Breast epithelium (tissue), 4 donors: ENCODE data around the gene BTBD1. TPM values are rescaled to one million over a fixed set of nuclear protein-coding genes. Genes with fewer than 3 reads are reported as not detected.

Experiments used
- DNase-seq, 2 donors: peaks; one replicate each; pipeline ENCODE4 v3.0.0-alpha.2; 2019; ENCODE audit warnings: low spot score in 2 of 2
- H3K27ac ChIP-seq, 2 donors: fragments of 200-600 bp; sonication (generic) in 1 of 2; one replicate each; pipeline ENCODE4 v1.5.1; 2016 to 2019; ENCODE audit warnings: mild to moderate bottlenecking in 1 of 2
- H3K27me3 ChIP-seq, 2 donors: fragments of 200-600 bp; sonication (generic) in 1 of 2; one replicate each; pipeline versions ENCODE4 v1.5.1 to v1.6.0; 2017 to 2019; ENCODE audit warnings: control low read depth in 1 of 2, mild to moderate bottlenecking in 1 of 2
- H3K36me3 ChIP-seq: fragments of 200-600 bp; one replicate; pipeline ENCODE4 v1.5.1; 2019
- H3K4me1 ChIP-seq, 2 donors: fragments of 200-600 bp; sonication (generic); one replicate each; pipeline ENCODE4 v1.5.1; 2016 to 2019; ENCODE audit warnings: control low read depth in 1 of 2
- H3K4me3 ChIP-seq, 3 donors: fragments of 200-600 bp; sonication (generic); 1 replicate in 2 of 3; 2 replicates in 1 of 3; pipeline ENCODE4 v1.5.1; 2016 to 2019; ENCODE audit warnings: mild to moderate bottlenecking in 3 of 3, moderate library complexity in 2 of 3
- H3K9me3 ChIP-seq, 2 donors: fragments of 200-600 bp; sonication (generic) in 1 of 2; one replicate each; pipeline ENCODE4 v1.5.1; 2016 to 2019; ENCODE audit warnings: control low read depth in 1 of 2
- CTCF ChIP-seq, 3 donors: fragments of 450-650 bp; IDR thresholded peaks; one replicate each; pipeline ENCODE4 v1.5.1; 2016 to 2017; ENCODE audit warnings: antibody characterized with exemption in 3 of 3, mild to moderate bottlenecking in 3 of 3, moderate library complexity in 3 of 3
- POLR2A ChIP-seq: fragments of 450-650 bp; IDR thresholded peaks from one replicate; pipeline ENCODE4 v1.6.1; 2016; ENCODE audit warnings: antibody characterized with exemption, mild to moderate bottlenecking, moderate library complexity
- POLR2AphosphoS5 ChIP-seq, 3 donors: sonication (generic); formaldehyde crosslinking; IDR thresholded peaks; one replicate each; pipeline ENCODE4 v1.6.1; 2017; ENCODE audit warnings: antibody characterized with exemption in 3 of 3
- intact Hi-C: fragments of 100-400 bp; cut with DNase I; formaldehyde crosslinking; loops from one replicate; pipeline ENCODE4 v1.15.1; 2023; ENCODE audit warnings: low total_unique reads
- total RNA-seq, 3 donors: library from RNA; depleted of rRNA; stranded (reverse); fragments of >200 nt; gene quantifications; one replicate each; pipeline ENCODE4 v1.1.0, GENCODE V29; 2016

Gene BTBD1
- total RNA-seq, 3 donors from 2014 or later, result 71.1 to 88.8 (median 87.5) TPM

GRCh38 chr15:83030021-83030420, 37.0 kb downstream of the BTBD1 start:
- TF ChIP-seq CTCF (IDR thresholded peaks at IDR 0.05) (no peak), POLR2AphosphoS5 (IDR thresholded peaks at IDR 0.05) (no peak), POLR2A (no peak)
- Histone ChIP-seq H3K36me3 (no peaks in the 10 kb centered on the region), H3K4me1 (no peaks in the 10 kb centered on the region), H3K27ac (no peak overlapping the region), H3K9me3 (no peaks in the 10 kb centered on the region), H3K4me3 (no peak overlapping the region), H3K27me3 (no peaks in the 10 kb centered on the region)
- intact Hi-C loops, result no loop called here
- DNase-seq, result no peak

- H3K4me3 ChIP-seq, result no peak overlapping the region
- H3K4me1 ChIP-seq, result no peaks in the 10 kb centered on the region
- H3K27me3 ChIP-seq, result no peaks in the 10 kb centered on the region
- H3K36me3 ChIP-seq, result peaks cover 7% of the 10 kb centered on the region
- no peak for DNase-seq
- no peaks in the 10 kb centered on the region for H3K9me3 ChIP-seq
- intact Hi-C loops, result no loop called here
- H3K27ac ChIP-seq, result no peak overlapping the region
- TF ChIP-seq POLR2AphosphoS5 (IDR thresholded peaks at IDR 0.05) (no peak), POLR2A (no peak), CTCF (IDR thresholded peaks at IDR 0.05) (no peak)
Measured at GRCh38 chr15:83018436-83018835, 48.6 kb downstream of the BTBD1 start.

GRCh38 chr15:83016906-83017305, 50.1 kb downstream of the BTBD1 start:
- DNase-seq, result no peak
- Histone ChIP-seq H3K9me3 (no peaks in the 10 kb centered on the region), H3K27me3 (no peaks in the 10 kb centered on the region), H3K4me1 (peaks cover 0 to 10% of the 10 kb centered on the region in 2 donors), H3K4me3 (no peak overlapping the region), H3K27ac (no peak overlapping the region), H3K36me3 (peaks cover 7% of the 10 kb centered on the region)
- TF ChIP-seq POLR2A, result no peak
- no peak for TF ChIP-seq CTCF (IDR thresholded peaks at IDR 0.05)
- no peak for TF ChIP-seq POLR2AphosphoS5 (IDR thresholded peaks at IDR 0.05)
- intact Hi-C loops, result no loop called here

GRCh38 chr15:83015361-83015760, 51.7 kb downstream of the BTBD1 start:
- DNase-seq, result no peak
- Histone ChIP-seq H3K9me3 (no peaks in the 10 kb centered on the region), H3K27ac (no peak overlapping the region), H3K27me3 (no peaks in the 10 kb centered on the region), H3K36me3 (peaks cover 7% of the 10 kb centered on the region), H3K4me3 (no peak overlapping the region), H3K4me1 (peaks cover 0 to 13% of the 10 kb centered on the region in 2 donors)
- no peak for TF ChIP-seq POLR2AphosphoS5 (IDR thresholded peaks at IDR 0.05)
- intact Hi-C loops, result no loop called here

GRCh38 chr15:83014205-83014653, 52.8 kb downstream of the BTBD1 start:
- no peak for DNase-seq
- intact Hi-C loops, result no loop called here
- no peaks in the 10 kb centered on the region for H3K9me3 ChIP-seq
- H3K27me3 ChIP-seq, result no peaks in the 10 kb centered on the region
- H3K4me3 ChIP-seq, result no peak overlapping the region
- TF ChIP-seq POLR2A (no peak), POLR2AphosphoS5 (IDR thresholded peaks at IDR 0.05) (no peak), CTCF (IDR thresholded peaks at IDR 0.05) (no peak)
- H3K27ac ChIP-seq, result no peak overlapping the region
- H3K36me3 ChIP-seq, result peaks cover 7% of the 10 kb centered on the region
- H3K4me1 ChIP-seq, result peaks cover 0 to 15% of the 10 kb centered on the region in 2 donors

DNA sequence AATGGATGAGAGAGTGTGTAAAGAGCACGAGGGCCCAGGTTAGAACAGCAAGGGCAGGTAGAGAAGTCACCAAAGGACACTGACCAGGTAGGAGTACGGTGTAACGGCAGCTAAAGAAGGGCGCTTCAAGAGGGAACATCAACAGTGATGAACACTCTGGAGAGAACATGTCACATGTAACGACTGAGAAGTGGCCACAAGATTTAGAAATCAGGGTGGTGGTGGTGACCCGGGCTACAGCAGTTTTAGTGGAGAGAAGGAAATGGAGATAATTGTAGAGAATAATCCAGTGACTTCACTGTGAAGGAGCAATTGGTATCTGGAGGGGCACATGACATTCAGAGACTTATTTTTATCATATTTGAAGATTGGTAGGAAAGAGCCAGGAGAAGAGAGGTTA, 54.4 kb downstream of the BTBD1 start:
- TF ChIP-seq POLR2A, result no peak
- no peak for TF ChIP-seq POLR2AphosphoS5 (IDR thresholded peaks at IDR 0.05)
- no peak for TF ChIP-seq CTCF (IDR thresholded peaks at IDR 0.05)
- Histone ChIP-seq H3K27ac (peak overlapping the region; percentile 82 to 93), H3K27me3 (no peaks in the 10 kb centered on the region), H3K36me3 (peaks cover 7% of the 10 kb centered on the region), H3K4me1 (peaks cover 0 to 15% of the 10 kb centered on the region in 2 donors), H3K4me3 (peak overlapping the region in 2 of 3 donors; percentile 92 to 93), H3K9me3 (no peaks in the 10 kb centered on the region)
- DNase-seq, result no peak
- intact Hi-C loops, result no loop called here
